Measurements from ENCODE around the gene RFX3. TPM values are rescaled to one million over a fixed set of nuclear protein-coding genes. Genes with fewer than 3 reads are reported as not detected.

Gene RFX3
- total and polyA plus RNA-seq, 2 of the 13 experiments (the other 11 are each of a cell fraction or from before 2014, with no cell fraction given), result 2.7 to 5.3 TPM

- TF ChIP-seq SMC3 (IDR thresholded peaks at IDR 0.05; ENCODE audit: low read length) (no peak), PHF8 (CRISPR knock-in tag; IDR thresholded peaks at IDR 0.05) (no peak), TFAP4 (IDR thresholded peaks at IDR 0.05; ENCODE audit: borderline replicate concordance, low read depth) (peak; percentile 11; the same call in 1 of the 2 replicates), STAG1 (CRISPR knock-in tag; IDR thresholded peaks at IDR 0.05) (no peak; the same call in 1 of the 2 replicates), MIER2 (CRISPR knock-in tag; IDR thresholded peaks at IDR 0.05) (no peak), ETS1 (CRISPR knock-in tag; IDR thresholded peaks at IDR 0.05) (no peak), CAMTA2 (CRISPR knock-in tag; IDR thresholded peaks at IDR 0.05; ENCODE audit: borderline replicate concordance) (no peak), FOXJ3 (CRISPR knock-in tag; IDR thresholded peaks at IDR 0.05; ENCODE audit: borderline replicate concordance) (peak; percentile 77; the same call in 1 of the 2 replicates), CREBL2 (CRISPR knock-in tag; IDR thresholded peaks at IDR 0.05; ENCODE audit: borderline replicate concordance) (no peak), ZNF737 (CRISPR knock-in tag; IDR thresholded peaks at IDR 0.05; ENCODE audit: borderline replicate concordance) (no peak), ZFP36 (IDR thresholded peaks at IDR 0.05; ENCODE audit: borderline replicate concordance, low read depth, low read length, partially characterized antibody) (no peak), PLSCR1 (CRISPR knock-in tag; IDR thresholded peaks at IDR 0.05; ENCODE audit: borderline replicate concordance) (no peak), MXD3 (CRISPR knock-in tag; IDR thresholded peaks at IDR 0.05) (no peak), ZNF460 (CRISPR knock-in tag; IDR thresholded peaks at IDR 0.05; ENCODE audit: borderline replicate concordance) (no peak), THAP11 (CRISPR knock-in tag; IDR thresholded peaks at IDR 0.05) (0 out of 2 replicates have a peak, but pooled peaks have one; percentile 34), ZNF296 (CRISPR knock-in tag; conservative IDR thresholded peaks at IDR 0.05) (no peak), ZIK1 (CRISPR knock-in tag; IDR thresholded peaks at IDR 0.05; ENCODE audit: borderline replicate concordance, low read depth) (no peak), U2AF2 (IDR thresholded peaks at IDR 0.05; ENCODE audit: low read depth, low read length) (no peak), ZFP41 (CRISPR knock-in tag; IDR thresholded peaks at IDR 0.05; ENCODE audit: borderline replicate concordance) (no peak), ATF4 (CRISPR knock-in tag; IDR thresholded peaks at IDR 0.05) (no peak; a peak in 1 of 4 replicates), ZSCAN31 (CRISPR knock-in tag; IDR thresholded peaks at IDR 0.05; ENCODE audit: low read depth) (no peak), ZNF570 (CRISPR knock-in tag; IDR thresholded peaks at IDR 0.05; ENCODE audit: borderline replicate concordance) (no peak), FUBP1 (CRISPR knock-in tag; IDR thresholded peaks at IDR 0.05; ENCODE audit: borderline replicate concordance) (no peak), RBFOX2 (IDR thresholded peaks at IDR 0.05; ENCODE audit: low read depth, low read length) (no peak)
Observed at GRCh38 chr9:3177146-3177761, 348.5 kb downstream of the RFX3 start (continued).

Data from HepG2 (cell line).